Measurements from ENCODE around the gene SNAP23. TPM values are rescaled to one million over a fixed set of nuclear protein-coding genes. Genes with fewer than 3 reads are reported as not detected.

The SNAP23 gene
- total RNA-seq = 10 to 100 TPM; 76.5 to 98.6 (median 97.2) TPM

GRCh38 chr15:42495361-42496212, at the start of gene SNAP23:
SNAP23 (plus strand) TSS chr15:42495634; CDS start chr15:42511847, 16,213 bp downstream.
- TF ChIP-seq CTCF (IDR thresholded peaks at IDR 0.05; ENCODE audit: low read depth) = no peak

- no peak for TF ChIP-seq CTCF (IDR thresholded peaks at IDR 0.05; ENCODE audit: low read depth)
Measured at GRCh38 chr15:42447599-42447998, 47.8 kb upstream of the SNAP23 start.

GRCh38 chr15:42448281-42448680, 47.2 kb upstream of the SNAP23 start:
- TF ChIP-seq CTCF (IDR thresholded peaks at IDR 0.05; ENCODE audit: low read depth) = no peak

GRCh38 chr15:42449770-42450424, 45.5 kb upstream of the SNAP23 start:
- TF ChIP-seq CTCF (IDR thresholded peaks at IDR 0.05; ENCODE audit: low read depth) = no peak

- no peak for TF ChIP-seq CTCF (IDR thresholded peaks at IDR 0.05; ENCODE audit: low read depth)
Measured at GRCh38 chr15:42450425-42450790, 45.0 kb upstream of the SNAP23 start.

GRCh38 chr15:42453826-42454225, 41.6 kb upstream of the SNAP23 start:
- no peak for TF ChIP-seq CTCF (IDR thresholded peaks at IDR 0.05; ENCODE audit: low read depth)

GRCh38 chr15:42456531-42456930, 38.9 kb upstream of the SNAP23 start:
- TF ChIP-seq CTCF (IDR thresholded peaks at IDR 0.05; ENCODE audit: low read depth) = no peak

All from subcutaneous adipose tissue (tissue), 4 donors.